ENCODE measurements around the gene FBXO36.

The FBXO36 gene

GRCh38 chr2:229997565-229997964 lies 75.3 kb downstream of the FBXO36 start:
- H3K9me3 ChIP-seq (ENCODE audit: control insufficient read depth in 1 of 2, low read length in 2 of 2), result no peaks in the 10 kb centered on the region

DNA sequence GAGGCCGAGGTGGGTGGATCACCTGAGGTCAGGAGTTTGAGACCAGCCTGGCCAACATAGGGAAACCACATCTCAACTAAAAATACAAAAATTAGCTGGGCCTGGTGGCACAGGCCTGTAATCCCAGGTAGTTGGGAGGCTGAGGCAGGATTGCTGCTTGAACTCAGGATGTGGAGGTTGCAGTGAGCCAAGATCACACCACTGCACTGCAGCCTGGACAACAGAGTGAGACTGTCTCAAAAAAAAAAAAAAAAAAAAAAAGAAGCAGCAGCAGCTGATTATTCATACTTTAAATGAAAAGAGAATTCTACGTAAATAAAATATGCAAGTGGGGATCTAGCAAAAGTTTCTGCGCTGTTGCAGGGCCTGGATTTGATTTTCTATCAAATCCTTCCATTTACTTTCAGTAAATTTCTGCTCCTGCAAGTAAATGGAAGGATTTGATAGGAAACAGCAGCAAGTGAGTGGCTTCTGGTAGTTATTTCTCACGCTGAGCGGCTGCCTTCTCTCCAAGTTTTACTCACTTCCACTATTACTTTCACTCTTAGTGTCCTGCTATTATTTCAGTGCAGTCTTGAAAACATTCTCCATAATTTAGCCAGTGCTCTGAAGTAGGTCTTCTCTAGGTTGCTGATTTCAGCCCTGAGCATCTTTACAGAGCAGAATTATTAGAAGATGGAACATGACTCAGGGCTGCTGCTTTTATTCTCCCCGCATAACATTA lies 78.0 kb downstream of the FBXO36 start:
- Histone ChIP-seq H3K4me3 (ENCODE audit: low read depth in 1 of 2, low read length in 2 of 2) (no peak overlapping the region), H3K27me3 (ENCODE audit: control insufficient read depth in 1 of 2, insufficient read depth in 2 of 2, low read length in 2 of 2) (no peaks in the 10 kb centered on the region), H3K9me3 (ENCODE audit: control insufficient read depth in 1 of 2, low read length in 2 of 2) (no peaks in the 10 kb centered on the region), H3K27ac (ENCODE audit: low read depth, low read length) (no peak overlapping the region), H3K36me3 (ENCODE audit: control insufficient read depth in 1 of 2, insufficient read depth in 2 of 2, low read length in 2 of 2) (no peaks in the 10 kb centered on the region), H3K4me1 (ENCODE audit: control insufficient read depth in 1 of 2, insufficient read depth in 2 of 2, low read length in 2 of 2) (no peaks in the 10 kb centered on the region), H3K9ac (ENCODE audit: low read depth in 1 of 2, low read length in 2 of 2) (no peak overlapping the region)

More at GRCh38 chr2:229997565-229997964, 75.3 kb downstream of the FBXO36 start:
- Histone ChIP-seq H3K4me3 (ENCODE audit: low read depth in 1 of 2, low read length in 2 of 2) (no peak overlapping the region), H3K27ac (ENCODE audit: low read depth, low read length) (no peak overlapping the region), H3K4me1 (ENCODE audit: control insufficient read depth in 1 of 2, insufficient read depth in 2 of 2, low read length in 2 of 2) (no peaks in the 10 kb centered on the region), H3K27me3 (ENCODE audit: control insufficient read depth in 1 of 2, insufficient read depth in 2 of 2, low read length in 2 of 2) (no peaks in the 10 kb centered on the region), H3K9ac (ENCODE audit: low read depth in 1 of 2, low read length in 2 of 2) (no peak overlapping the region), H3K36me3 (ENCODE audit: control insufficient read depth in 1 of 2, insufficient read depth in 2 of 2, low read length in 2 of 2) (no peaks in the 10 kb centered on the region)

DNA sequence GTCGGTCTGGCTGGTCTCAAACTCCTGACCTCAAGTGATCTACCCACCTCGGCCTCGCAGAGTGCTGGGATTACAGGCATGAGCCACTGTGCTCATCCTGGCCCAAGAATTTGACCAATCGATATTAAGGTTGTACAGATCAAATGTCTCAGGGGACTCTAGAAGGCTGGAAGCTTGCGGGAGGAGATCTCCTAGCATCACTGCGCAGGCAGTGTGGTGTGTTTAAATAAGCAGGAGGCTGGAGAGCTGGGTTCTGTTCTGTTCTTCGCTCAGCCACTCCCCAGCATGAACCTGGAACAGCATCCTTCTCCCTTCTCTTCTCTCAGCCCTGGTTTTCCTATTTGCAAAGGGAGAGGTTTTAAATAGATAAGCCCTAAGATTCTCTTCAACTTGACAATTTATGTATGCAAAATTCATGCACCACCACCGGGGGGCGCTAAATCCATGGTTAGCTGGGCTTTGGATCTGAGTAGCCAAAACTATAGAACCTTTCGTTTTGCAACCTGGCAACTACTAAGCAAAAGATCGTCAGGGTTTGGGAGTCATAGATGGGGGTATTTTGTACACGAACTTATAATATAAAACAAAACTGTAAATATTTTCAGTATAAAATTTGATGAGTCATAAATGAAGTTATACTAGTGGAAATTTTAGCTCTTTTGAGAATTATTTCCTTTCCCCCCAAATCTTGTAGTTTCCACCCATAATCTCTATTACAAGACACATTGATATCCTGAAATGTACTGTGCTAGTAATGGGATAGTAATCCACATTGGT lies 85.8 kb downstream of the FBXO36 start:
- Histone ChIP-seq H3K4me1 (ENCODE audit: control insufficient read depth in 1 of 2, insufficient read depth in 2 of 2, low read length in 2 of 2) (peaks cover 0 to 5% of the 10 kb centered on the region in 2 donors), H3K4me3 (ENCODE audit: low read depth in 1 of 2, low read length in 2 of 2) (no peak overlapping the region), H3K27me3 (ENCODE audit: control insufficient read depth in 1 of 2, insufficient read depth in 2 of 2, low read length in 2 of 2) (no peaks in the 10 kb centered on the region), H3K9me3 (ENCODE audit: control insufficient read depth in 1 of 2, low read length in 2 of 2) (no peaks in the 10 kb centered on the region), H3K36me3 (ENCODE audit: control insufficient read depth in 1 of 2, insufficient read depth in 2 of 2, low read length in 2 of 2) (no peaks in the 10 kb centered on the region), H3K9ac (ENCODE audit: low read depth in 1 of 2, low read length in 2 of 2) (no peak overlapping the region), H3K27ac (ENCODE audit: low read depth, low read length) (no peak overlapping the region)

- H3K9ac ChIP-seq (ENCODE audit: low read depth in 1 of 2, low read length in 2 of 2), result no peak overlapping the region
These were observed 86.4 kb downstream of the FBXO36 start for GRCh38 chr2:230008708-230009066.

DNA sequence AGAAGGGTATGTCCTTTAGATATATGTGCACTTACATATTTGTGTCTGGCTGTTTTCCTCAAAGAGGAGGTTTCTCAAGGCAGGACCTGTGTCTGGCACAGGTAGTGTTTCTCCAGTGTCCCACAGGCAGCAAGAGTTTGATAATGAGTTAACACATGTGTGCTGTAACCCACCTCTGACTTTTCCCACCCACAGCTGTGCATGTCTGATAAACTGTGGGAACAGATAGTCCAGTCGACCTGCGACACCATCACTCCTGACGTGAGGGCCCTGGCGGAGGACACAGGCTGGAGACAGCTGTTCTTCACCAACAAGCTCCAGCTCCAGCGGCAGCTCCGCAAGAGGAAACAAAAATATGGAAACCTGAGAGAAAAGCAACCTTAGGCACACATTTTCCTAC lies 88.2 kb downstream of the FBXO36 start:
- Histone ChIP-seq H3K27ac (ENCODE audit: low read depth, low read length) (no peak overlapping the region), H3K9ac (ENCODE audit: low read depth in 1 of 2, low read length in 2 of 2) (no peak overlapping the region), H3K27me3 (ENCODE audit: control insufficient read depth in 1 of 2, insufficient read depth in 2 of 2, low read length in 2 of 2) (no peaks in the 10 kb centered on the region), H3K4me1 (ENCODE audit: control insufficient read depth in 1 of 2, insufficient read depth in 2 of 2, low read length in 2 of 2) (peaks cover 0 to 5% of the 10 kb centered on the region in 2 donors), H3K4me3 (ENCODE audit: low read depth in 1 of 2, low read length in 2 of 2) (no peak overlapping the region), H3K36me3 (ENCODE audit: control insufficient read depth in 1 of 2, insufficient read depth in 2 of 2, low read length in 2 of 2) (no peaks in the 10 kb centered on the region), H3K9me3 (ENCODE audit: control insufficient read depth in 1 of 2, low read length in 2 of 2) (no peaks in the 10 kb centered on the region)

More at GRCh38 chr2:230008708-230009066, 86.4 kb downstream of the FBXO36 start:
- Histone ChIP-seq H3K27me3 (ENCODE audit: control insufficient read depth in 1 of 2, insufficient read depth in 2 of 2, low read length in 2 of 2) (no peaks in the 10 kb centered on the region), H3K4me3 (ENCODE audit: low read depth in 1 of 2, low read length in 2 of 2) (no peak overlapping the region), H3K36me3 (ENCODE audit: control insufficient read depth in 1 of 2, insufficient read depth in 2 of 2, low read length in 2 of 2) (no peaks in the 10 kb centered on the region), H3K27ac (ENCODE audit: low read depth, low read length) (no peak overlapping the region), H3K4me1 (ENCODE audit: control insufficient read depth in 1 of 2, insufficient read depth in 2 of 2, low read length in 2 of 2) (peaks cover 0 to 5% of the 10 kb centered on the region in 2 donors), H3K9me3 (ENCODE audit: control insufficient read depth in 1 of 2, low read length in 2 of 2) (no peaks in the 10 kb centered on the region)

DNA sequence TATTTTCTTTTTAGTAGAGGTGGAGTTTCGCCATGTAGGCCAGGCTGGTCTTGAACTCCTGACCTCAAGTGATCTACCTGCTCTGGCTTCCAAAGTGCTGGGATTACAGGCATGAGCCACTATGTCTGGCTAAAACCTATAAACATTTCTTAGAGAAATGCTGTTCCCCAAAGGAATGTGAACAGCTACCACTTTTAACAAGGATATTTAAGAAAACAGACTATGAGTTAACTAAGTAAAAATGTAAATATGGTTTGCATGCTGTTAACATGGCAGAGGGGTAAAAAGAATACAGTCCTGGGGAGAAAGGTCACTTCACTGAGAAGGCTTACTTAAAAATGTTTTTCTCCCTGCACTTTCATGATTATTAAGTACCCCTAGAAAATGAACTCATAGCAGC lies 89.3 kb downstream of the FBXO36 start:
- Histone ChIP-seq H3K9ac (ENCODE audit: low read depth in 1 of 2, low read length in 2 of 2) (no peak overlapping the region), H3K27ac (ENCODE audit: low read depth, low read length) (no peak overlapping the region), H3K4me3 (ENCODE audit: low read depth in 1 of 2, low read length in 2 of 2) (no peak overlapping the region), H3K9me3 (ENCODE audit: control insufficient read depth in 1 of 2, low read length in 2 of 2) (peaks cover 0 to 2% of the 10 kb centered on the region in 2 donors), H3K4me1 (ENCODE audit: control insufficient read depth in 1 of 2, insufficient read depth in 2 of 2, low read length in 2 of 2) (peaks cover 0 to 5% of the 10 kb centered on the region in 2 donors), H3K27me3 (ENCODE audit: control insufficient read depth in 1 of 2, insufficient read depth in 2 of 2, low read length in 2 of 2) (no peaks in the 10 kb centered on the region), H3K36me3 (ENCODE audit: control insufficient read depth in 1 of 2, insufficient read depth in 2 of 2, low read length in 2 of 2) (no peaks in the 10 kb centered on the region)

DNA sequence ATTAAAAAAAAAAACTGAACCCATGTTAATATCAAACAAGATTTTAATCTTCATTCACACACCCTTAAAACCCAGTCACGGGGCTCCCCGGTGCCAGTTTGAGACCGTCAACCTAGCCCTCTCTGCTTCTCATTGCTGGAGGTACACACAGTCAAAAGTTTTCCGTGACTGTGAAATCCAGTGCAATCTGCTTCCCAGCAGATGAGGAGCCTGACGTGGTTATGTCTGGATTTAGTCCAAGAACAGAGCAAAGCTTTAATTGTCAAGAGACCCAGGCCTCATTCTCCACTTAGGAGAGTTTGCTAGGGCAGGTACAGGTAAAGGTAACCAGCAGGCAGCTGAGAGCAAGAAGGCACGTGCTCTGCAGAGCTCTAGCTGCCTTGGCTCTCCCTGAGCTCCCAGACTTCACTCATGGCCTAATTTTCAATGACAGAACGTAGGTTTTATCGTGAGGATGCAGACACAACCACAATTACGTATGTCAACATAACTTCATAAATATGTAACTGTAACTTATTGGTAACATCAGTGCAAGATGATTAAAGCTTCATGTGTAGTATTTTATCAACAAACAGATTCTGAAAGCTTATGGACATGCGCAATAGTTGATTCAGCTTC lies 90.1 kb downstream of the FBXO36 start:
- H3K4me1 ChIP-seq (ENCODE audit: control insufficient read depth in 1 of 2, insufficient read depth in 2 of 2, low read length in 2 of 2), result peaks cover 0 to 5% of the 10 kb centered on the region in 2 donors
- H3K36me3 ChIP-seq (ENCODE audit: control insufficient read depth in 1 of 2, insufficient read depth in 2 of 2, low read length in 2 of 2), result no peaks in the 10 kb centered on the region
- no peak overlapping the region for H3K27ac ChIP-seq (ENCODE audit: low read depth, low read length)
- no peak overlapping the region for H3K9ac ChIP-seq (ENCODE audit: low read depth in 1 of 2, low read length in 2 of 2)
- peaks cover 0 to 2% of the 10 kb centered on the region in 2 donors for H3K9me3 ChIP-seq (ENCODE audit: control insufficient read depth in 1 of 2, low read length in 2 of 2)
- H3K4me3 ChIP-seq (ENCODE audit: low read depth in 1 of 2, low read length in 2 of 2), result no peak overlapping the region
- H3K27me3 ChIP-seq (ENCODE audit: control insufficient read depth in 1 of 2, insufficient read depth in 2 of 2, low read length in 2 of 2), result no peaks in the 10 kb centered on the region

- Histone ChIP-seq H3K27ac (ENCODE audit: low read depth, low read length) (no peak overlapping the region), H3K9me3 (ENCODE audit: control insufficient read depth in 1 of 2, low read length in 2 of 2) (peaks cover 0 to 2% of the 10 kb centered on the region in 2 donors), H3K4me3 (ENCODE audit: low read depth in 1 of 2, low read length in 2 of 2) (no peak overlapping the region), H3K9ac (ENCODE audit: low read depth in 1 of 2, low read length in 2 of 2) (no peak overlapping the region), H3K27me3 (ENCODE audit: control insufficient read depth in 1 of 2, insufficient read depth in 2 of 2, low read length in 2 of 2) (no peaks in the 10 kb centered on the region), H3K4me1 (ENCODE audit: control insufficient read depth in 1 of 2, insufficient read depth in 2 of 2, low read length in 2 of 2) (no peaks in the 10 kb centered on the region), H3K36me3 (ENCODE audit: control insufficient read depth in 1 of 2, insufficient read depth in 2 of 2, low read length in 2 of 2) (no peaks in the 10 kb centered on the region)
These were observed 94.5 kb downstream of the FBXO36 start for GRCh38 chr2:230016844-230017243.

- Histone ChIP-seq H3K9me3 (ENCODE audit: control insufficient read depth in 1 of 2, low read length in 2 of 2) (peaks cover 0 to 2% of the 10 kb centered on the region in 2 donors), H3K27me3 (ENCODE audit: control insufficient read depth in 1 of 2, insufficient read depth in 2 of 2, low read length in 2 of 2) (no peaks in the 10 kb centered on the region), H3K4me1 (ENCODE audit: control insufficient read depth in 1 of 2, insufficient read depth in 2 of 2, low read length in 2 of 2) (no peaks in the 10 kb centered on the region), H3K9ac (ENCODE audit: low read depth in 1 of 2, low read length in 2 of 2) (no peak overlapping the region), H3K27ac (ENCODE audit: low read depth, low read length) (no peak overlapping the region), H3K36me3 (ENCODE audit: control insufficient read depth in 1 of 2, insufficient read depth in 2 of 2, low read length in 2 of 2) (no peaks in the 10 kb centered on the region), H3K4me3 (ENCODE audit: low read depth in 1 of 2, low read length in 2 of 2) (no peak overlapping the region)
These were observed 95.8 kb downstream of the FBXO36 start for GRCh38 chr2:230018153-230018552.

DNA sequence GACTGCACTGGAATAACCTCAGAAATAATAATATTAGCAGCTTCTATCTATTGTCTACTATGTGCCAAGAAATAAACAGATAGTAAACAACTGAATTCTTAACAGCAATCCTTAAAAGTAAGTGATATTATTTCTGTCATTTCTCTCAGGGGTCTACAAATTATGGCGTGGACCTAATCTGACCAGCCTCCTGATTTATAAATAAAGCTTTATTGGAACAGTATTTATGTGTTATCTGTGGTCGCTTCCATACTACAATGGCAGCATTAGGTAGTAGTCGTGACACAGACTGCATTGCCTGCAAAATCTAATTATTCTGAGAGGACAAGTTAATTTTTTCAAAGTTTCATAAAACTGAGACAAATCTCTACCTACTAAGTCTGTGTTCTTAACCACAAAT lies 97.4 kb downstream of the FBXO36 start:
- Histone ChIP-seq H3K4me3 (ENCODE audit: low read depth in 1 of 2, low read length in 2 of 2) (no peak overlapping the region), H3K27ac (ENCODE audit: low read depth, low read length) (no peak overlapping the region), H3K9ac (ENCODE audit: low read depth in 1 of 2, low read length in 2 of 2) (no peak overlapping the region), H3K27me3 (ENCODE audit: control insufficient read depth in 1 of 2, insufficient read depth in 2 of 2, low read length in 2 of 2) (no peaks in the 10 kb centered on the region), H3K9me3 (ENCODE audit: control insufficient read depth in 1 of 2, low read length in 2 of 2) (peaks cover 0 to 2% of the 10 kb centered on the region in 2 donors), H3K4me1 (ENCODE audit: control insufficient read depth in 1 of 2, insufficient read depth in 2 of 2, low read length in 2 of 2) (no peaks in the 10 kb centered on the region), H3K36me3 (ENCODE audit: control insufficient read depth in 1 of 2, insufficient read depth in 2 of 2, low read length in 2 of 2) (no peaks in the 10 kb centered on the region)

Data from duodenal mucosa (tissue), 2 donors.